ENCODE measurements around the gene UCP3.

- TF ChIP-seq, protein P1, sequence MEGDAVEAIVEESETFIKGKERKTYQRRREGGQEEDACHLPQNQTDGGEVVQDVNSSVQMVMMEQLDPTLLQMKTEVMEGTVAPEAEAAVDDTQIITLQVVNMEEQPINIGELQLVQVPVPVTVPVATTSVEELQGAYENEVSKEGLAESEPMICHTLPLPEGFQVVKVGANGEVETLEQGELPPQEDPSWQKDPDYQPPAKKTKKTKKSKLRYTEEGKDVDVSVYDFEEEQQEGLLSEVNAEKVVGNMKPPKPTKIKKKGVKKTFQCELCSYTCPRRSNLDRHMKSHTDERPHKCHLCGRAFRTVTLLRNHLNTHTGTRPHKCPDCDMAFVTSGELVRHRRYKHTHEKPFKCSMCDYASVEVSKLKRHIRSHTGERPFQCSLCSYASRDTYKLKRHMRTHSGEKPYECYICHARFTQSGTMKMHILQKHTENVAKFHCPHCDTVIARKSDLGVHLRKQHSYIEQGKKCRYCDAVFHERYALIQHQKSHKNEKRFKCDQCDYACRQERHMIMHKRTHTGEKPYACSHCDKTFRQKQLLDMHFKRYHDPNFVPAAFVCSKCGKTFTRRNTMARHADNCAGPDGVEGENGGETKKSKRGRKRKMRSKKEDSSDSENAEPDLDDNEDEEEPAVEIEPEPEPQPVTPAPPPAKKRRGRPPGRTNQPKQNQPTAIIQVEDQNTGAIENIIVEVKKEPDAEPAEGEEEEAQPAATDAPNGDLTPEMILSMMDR (IDR thresholded peaks at IDR 0.05), result no peak
- TF ChIP-seq EZH2 (IDR thresholded peaks at IDR 0.05; ENCODE audit: borderline replicate concordance, insufficient read depth, low read depth, low read length, poor library complexity, severe bottlenecking), result no peak
These were observed 46.7 kb downstream of the UCP3 start for GRCh38 chr11:73962101-73962705.

All from B cell (primary cell).